ENCODE measurements around the gene SYAP1.

SYAP1 gene

DNA sequence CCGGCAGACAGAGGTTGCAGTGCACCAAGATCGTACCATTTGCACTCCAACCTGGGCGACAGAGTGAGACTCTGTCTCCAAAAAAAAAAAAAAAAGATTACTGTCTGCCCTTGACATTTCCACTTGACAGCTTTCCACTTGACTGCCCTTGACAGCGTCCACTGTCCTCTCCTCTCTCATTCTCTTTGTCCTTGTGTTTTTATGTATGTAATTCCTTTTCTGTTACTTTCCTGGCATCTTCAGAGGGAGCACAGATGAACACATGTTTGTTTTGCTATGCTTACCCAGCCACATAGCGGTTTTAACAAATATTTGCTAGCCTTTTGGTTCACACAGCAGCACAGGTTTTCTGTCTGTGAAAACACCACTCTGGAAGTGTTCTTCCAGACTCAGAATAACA is 26.2 kb downstream of the SYAP1 start:
- no peak for TF ChIP-seq EGR1 (IDR thresholded peaks at IDR 0.05)

DNA sequence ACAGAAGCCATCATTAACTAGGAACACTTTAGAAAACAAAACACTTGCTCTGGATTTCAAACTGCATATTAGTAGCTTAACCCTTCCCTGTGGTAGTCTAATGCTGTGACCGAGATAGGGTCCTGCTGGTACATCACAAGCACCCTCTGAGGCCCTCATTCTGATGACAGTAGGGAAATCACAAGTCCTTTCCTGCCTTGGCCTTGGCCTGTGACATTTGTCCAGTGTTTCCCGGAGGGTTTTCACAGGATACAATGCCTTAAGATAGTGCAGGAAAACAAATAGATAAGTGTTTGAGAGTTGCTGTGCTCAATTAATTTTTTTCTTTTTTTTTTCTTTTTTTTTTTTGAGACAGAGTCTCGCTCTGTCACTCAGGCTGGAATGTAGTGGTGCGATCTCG is 29.0 kb downstream of the SYAP1 start:
- TF ChIP-seq USF1 (IDR thresholded peaks at IDR 0.05) (no peak), EGR1 (IDR thresholded peaks at IDR 0.05) (no peak), CEBPB (IDR thresholded peaks at IDR 0.05) (no peak), REST (IDR thresholded peaks at IDR 0.05; ENCODE audit: low read depth) (no peak), EP300 (IDR thresholded peaks at IDR 0.05; ENCODE audit: borderline replicate concordance) (no peak), FOXM1 (IDR thresholded peaks at IDR 0.05; ENCODE audit: borderline replicate concordance, low read depth) (no peak), TCF12 (IDR thresholded peaks at IDR 0.05; ENCODE audit: low read depth) (no peak), ZBTB7A (IDR thresholded peaks at IDR 0.05; ENCODE audit: low read depth) (no peak), TEAD4 (IDR thresholded peaks at IDR 0.05) (no peak), MAX (IDR thresholded peaks at IDR 0.05) (no peak), RAD21 (IDR thresholded peaks at IDR 0.05; ENCODE audit: low read depth) (no peak), NFIC (IDR thresholded peaks at IDR 0.05) (no peak)

GRCh38 chrX:16750136-16750535 is 30.7 kb downstream of the SYAP1 start:
- TF ChIP-seq TAF1 (IDR thresholded peaks at IDR 0.05; ENCODE audit: low read depth) (no peak), MAX (IDR thresholded peaks at IDR 0.05) (no peak)

GRCh38 chrX:16754019-16754418 is 34.6 kb downstream of the SYAP1 start:
- TF ChIP-seq USF1 (IDR thresholded peaks at IDR 0.05) = no peak
- no peak for TF ChIP-seq CEBPB (IDR thresholded peaks at IDR 0.05)
- no peak for TF ChIP-seq TEAD4 (IDR thresholded peaks at IDR 0.05)
- no peak for TF ChIP-seq NFIC (IDR thresholded peaks at IDR 0.05)
- TF ChIP-seq RAD21 (IDR thresholded peaks at IDR 0.05; ENCODE audit: low read depth) = no peak
- no peak for TF ChIP-seq ZBTB7A (IDR thresholded peaks at IDR 0.05; ENCODE audit: low read depth)
- TF ChIP-seq TCF12 (IDR thresholded peaks at IDR 0.05; ENCODE audit: low read depth) = no peak
- TF ChIP-seq CREB1 (IDR thresholded peaks at IDR 0.05; ENCODE audit: low read depth) = no peak
- no peak for TF ChIP-seq EP300 (IDR thresholded peaks at IDR 0.05; ENCODE audit: borderline replicate concordance)

DNA sequence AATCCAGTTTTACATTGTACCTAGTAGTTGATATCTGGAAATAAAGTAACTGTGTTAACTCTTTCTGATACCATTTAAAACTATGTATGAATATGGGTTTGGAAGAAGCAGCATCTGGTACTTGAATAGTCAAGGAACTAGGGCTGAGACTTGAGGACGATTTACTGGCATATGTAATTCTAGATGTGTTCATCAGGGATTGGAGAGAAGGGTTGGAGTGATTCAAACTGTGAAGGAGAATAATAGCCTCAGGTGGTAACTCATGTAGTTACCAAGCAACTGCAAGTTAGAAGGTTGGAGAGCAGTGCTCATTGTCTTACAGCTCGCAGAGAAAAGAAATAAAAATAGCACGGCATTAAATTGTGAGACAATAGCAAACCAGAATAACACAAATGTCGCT is 37.3 kb downstream of the SYAP1 start:
- TF ChIP-seq USF1 (IDR thresholded peaks at IDR 0.05) (no peak), YY1 (IDR thresholded peaks at IDR 0.05; ENCODE audit: low read depth) (no peak), TAF1 (IDR thresholded peaks at IDR 0.05; ENCODE audit: low read depth) (no peak), EGR1 (IDR thresholded peaks at IDR 0.05) (no peak), ZBTB7A (IDR thresholded peaks at IDR 0.05; ENCODE audit: low read depth) (no peak), CREB1 (IDR thresholded peaks at IDR 0.05; ENCODE audit: low read depth) (no peak)

DNA sequence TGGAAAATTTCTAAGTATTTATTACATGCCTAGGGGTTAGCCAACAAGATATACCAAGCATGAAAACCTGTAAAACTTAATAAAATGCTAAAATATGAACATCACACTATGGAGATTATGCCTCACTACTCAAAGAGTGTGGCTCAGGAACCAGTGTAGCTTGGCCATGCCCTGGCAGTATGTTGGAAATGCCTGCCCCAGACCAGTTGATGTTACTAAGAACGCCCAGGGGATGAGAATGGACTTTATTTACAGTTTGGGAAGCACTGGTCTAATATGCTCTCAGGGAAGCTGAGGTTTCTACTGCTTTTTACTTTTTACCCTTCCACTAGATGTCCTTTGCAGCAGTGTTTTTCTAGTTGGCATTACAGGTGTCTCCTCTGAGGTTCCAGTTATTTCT is 43.2 kb downstream of the SYAP1 start:
- TF ChIP-seq TAF1 (IDR thresholded peaks at IDR 0.05; ENCODE audit: low read depth) (no peak), REST (IDR thresholded peaks at IDR 0.05; ENCODE audit: low read depth) (no peak), TCF12 (IDR thresholded peaks at IDR 0.05; ENCODE audit: low read depth) (no peak), CEBPB (IDR thresholded peaks at IDR 0.05) (no peak), ZBTB7A (IDR thresholded peaks at IDR 0.05; ENCODE audit: low read depth) (no peak), FOXM1 (IDR thresholded peaks at IDR 0.05; ENCODE audit: borderline replicate concordance, low read depth) (no peak), RAD21 (IDR thresholded peaks at IDR 0.05; ENCODE audit: low read depth) (no peak), NFIC (IDR thresholded peaks at IDR 0.05) (no peak), USF1 (IDR thresholded peaks at IDR 0.05) (no peak), YY1 (IDR thresholded peaks at IDR 0.05; ENCODE audit: low read depth) (no peak), EGR1 (IDR thresholded peaks at IDR 0.05) (no peak), EP300 (IDR thresholded peaks at IDR 0.05; ENCODE audit: borderline replicate concordance) (no peak), MAX (IDR thresholded peaks at IDR 0.05) (no peak), TEAD4 (IDR thresholded peaks at IDR 0.05) (no peak), CREB1 (IDR thresholded peaks at IDR 0.05; ENCODE audit: low read depth) (no peak)

All from Ishikawa (cell line).